Forelimb muscle (tissue), 1 donor: ENCODE results near the gene CSTPP1. TPM values are rescaled to one million over a fixed set of nuclear protein-coding genes. Genes with fewer than 3 reads are reported as not detected.
"Not testable (repeated sequence)": the region's sequence is repeated elsewhere in the genome, so short reads cannot be mapped to it uniquely, and the experiment has no call there.

ENCODE experiments used
- DNase-seq: peaks from one replicate; pipeline ENCODE4 v3.0.0-alpha.2; 2013; ENCODE audit warnings: low read depth
- polyA plus RNA-seq: library from polyadenylated mRNA; unstranded; fragments of 120-200 nt; gene quantifications from one replicate; pipeline ENCODE4 v1.2.1, GENCODE V29; 2013; ENCODE audit not compliant: insufficient read length

The CSTPP1 gene
- polyA plus RNA-seq, 1 donor: 20.0 TPM

DNA sequence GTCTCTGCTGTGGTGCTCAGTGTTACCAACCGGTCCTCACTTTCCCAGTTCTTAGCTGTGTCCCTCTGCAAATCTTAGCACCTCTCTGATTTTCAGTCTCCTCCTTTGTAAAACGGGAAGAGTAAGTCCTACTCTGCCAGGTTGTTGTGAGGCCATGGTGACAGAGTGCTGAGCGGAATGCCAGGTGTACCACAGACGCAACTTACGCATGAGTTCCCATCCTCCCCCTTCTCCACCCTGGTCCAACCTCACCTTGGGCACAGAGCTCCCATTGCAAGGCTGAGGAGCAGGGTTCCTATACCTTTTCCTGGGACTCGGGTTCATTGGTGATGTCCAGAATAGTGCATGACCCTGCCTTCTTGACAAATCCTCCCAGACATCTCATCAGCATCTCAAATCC, 270.9 kb downstream of the CSTPP1 start:
- no peak for DNase-seq

GRCh38 chr11:47208008-47208552, 271.5 kb downstream of the CSTPP1 start:
- DNase-seq: not testable (repeated sequence)

- no peak for DNase-seq
Observed at GRCh38 chr11:47208628-47209027, 272.1 kb downstream of the CSTPP1 start.

Other genes starting within 250 kb of the CSTPP1 start
- gene ARHGAP1, start 236.1 kb upstream of the CSTPP1 start, polyA plus RNA-seq: 33.8 TPM
- 6.3 TPM for gene ZNF408, start 235.7 kb upstream of the CSTPP1 start, polyA plus RNA-seq
- not detected for gene F2, start 217.5 kb upstream of the CSTPP1 start, polyA plus RNA-seq
- 49.9 TPM for gene CKAP5, start 90.5 kb upstream of the CSTPP1 start, polyA plus RNA-seq
- 18.4 TPM for gene LRP4, start 18.2 kb upstream of the CSTPP1 start, polyA plus RNA-seq
- 88.0 TPM for gene ARFGAP2, start 240.1 kb downstream of the CSTPP1 start, polyA plus RNA-seq
- 250 TPM for gene PACSIN3, start 249.7 kb downstream of the CSTPP1 start, polyA plus RNA-seq